Lung (tissue), 12 donors: ENCODE data around the gene TTC3. TPM values are rescaled to one million over a fixed set of nuclear protein-coding genes. Genes with fewer than 3 reads are reported as not detected.
"Not testable (repeated sequence)": the region's sequence is repeated elsewhere in the genome, so short reads cannot be mapped to it uniquely, and the experiment has no call there.

Source experiments
- ATAC-seq: fragments of 200-7000 bp; cut with Tn5 transposase; one replicate; pipeline ENCODE4 v1.9.1; 2020; ENCODE audit warnings: moderate number of reproducible peaks; ENCODE audit not compliant: insufficient read depth, low FRiP score
- DNase-seq, 3 donors: peaks; one replicate each; pipeline ENCODE4 v3.0.0-alpha.2; 2013 to 2017
- H3K27ac ChIP-seq, 2 donors: one replicate each; pipeline ENCODE4 v1.5.1; 2013; ENCODE audit warnings: mild to moderate bottlenecking in 2 of 2, moderate library complexity in 2 of 2, control low read depth in 1 of 2, inconsistent platforms in 1 of 2, low read depth in 1 of 2, low read length in 1 of 2
- H3K27me3 ChIP-seq, 3 donors: one replicate each; pipeline ENCODE4 v1.5.1; 2013; ENCODE audit warnings: low read length in 2 of 3; ENCODE audit not compliant: control insufficient read depth in 3 of 3, insufficient read depth in 3 of 3
- H3K36me3 ChIP-seq, 4 donors: one replicate each; pipeline ENCODE4 v1.5.1; 2013; ENCODE audit warnings: low read length in 4 of 4, mild to moderate bottlenecking in 1 of 4, moderate library complexity in 1 of 4; ENCODE audit not compliant: control insufficient read depth in 4 of 4, insufficient read depth in 4 of 4
- H3K4me1 ChIP-seq, 5 donors: one replicate each; pipeline ENCODE4 v1.5.1; 2013; ENCODE audit warnings: low read length in 5 of 5, mild to moderate bottlenecking in 2 of 5, moderate library complexity in 1 of 5; ENCODE audit not compliant: control insufficient read depth in 5 of 5, insufficient read depth in 5 of 5
- H3K4me3 ChIP-seq: one replicate; pipeline ENCODE4 v1.5.1; 2013; ENCODE audit warnings: mild to moderate bottlenecking, control low read depth, moderate library complexity
- H3K9ac ChIP-seq, 2 donors: one replicate each; pipeline ENCODE4 v1.5.1; 2013; ENCODE audit warnings: low read length in 2 of 2, control low read depth in 1 of 2; ENCODE audit not compliant: insufficient read depth in 1 of 2
- H3K9me3 ChIP-seq, 4 donors: one replicate each; pipeline ENCODE4 v1.5.1; 2013; ENCODE audit warnings: low read length in 3 of 4, mild to moderate bottlenecking in 1 of 4, moderate library complexity in 1 of 4; ENCODE audit not compliant: control insufficient read depth in 4 of 4, insufficient read depth in 3 of 4
- WGBS, 2 donors: extraction: QIAGEN DNeasy Blood & Tissue Kit; methylation state at CpG; one replicate each; pipeline ENCODE4 v1.1.7; 2013; 5-methylcytosine and 5-hydroxymethylcytosine counted together
- polyA plus RNA-seq, 2 donors: library from polyadenylated mRNA; stranded (reverse); fragments of 200-250 nt; gene quantifications; one replicate each; pipeline ENCODE4 v1.2.1, GENCODE V29; 2013
- total RNA-seq, 2 donors: library from RNA; depleted of rRNA in 1 of 2; stranded (reverse); fragments of >200 nt in 1 of 2; gene quantifications; one replicate each; pipeline ENCODE4 v1.2.1, GENCODE V29; 2014 to 2021
- TF ChIP-seq, protein P1 (sequence below): IDR thresholded peaks from 2 replicates; pipeline ENCODE4 v1.5.1; 2012; ENCODE audit warnings: mild to moderate bottlenecking; ENCODE audit errors: control extremely low read depth, extremely low read depth
- donor health status: control.
- donor health status: control.
- donor health status: Bipolar disorder and iron deficiency.
- donor health status: healthy.
- donor health status: DM: yes; HTN: yes; CAD: no.

TTC3 gene
- total and polyA plus RNA-seq, 4 donors, result 19.0 to 310 (median 50.9) TPM

DNA sequence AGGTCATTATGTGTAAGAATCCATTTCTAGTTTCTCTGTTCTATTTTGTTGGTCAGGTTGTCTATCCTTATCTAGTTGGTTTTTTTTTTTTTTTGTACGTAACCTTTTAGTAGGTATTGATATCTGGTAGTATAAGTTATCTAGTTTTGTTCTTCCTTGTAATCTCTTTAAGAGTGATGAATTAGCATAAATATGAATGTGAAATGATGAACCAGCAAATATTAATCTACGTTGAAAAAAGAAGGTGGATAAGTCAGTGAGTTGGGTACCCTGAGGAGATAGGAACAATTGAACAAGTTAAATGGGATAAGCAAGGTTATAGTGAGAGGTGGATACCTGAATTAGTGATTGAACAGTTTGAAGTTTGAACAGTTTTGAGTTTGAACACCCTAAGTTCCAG lies 33.9 kb downstream of the TTC3 start:
- peaks cover 2 to 10% (median 5%) of the 10 kb centered on the region in 4 donors for H3K36me3 ChIP-seq
- TF ChIP-seq, protein P1, sequence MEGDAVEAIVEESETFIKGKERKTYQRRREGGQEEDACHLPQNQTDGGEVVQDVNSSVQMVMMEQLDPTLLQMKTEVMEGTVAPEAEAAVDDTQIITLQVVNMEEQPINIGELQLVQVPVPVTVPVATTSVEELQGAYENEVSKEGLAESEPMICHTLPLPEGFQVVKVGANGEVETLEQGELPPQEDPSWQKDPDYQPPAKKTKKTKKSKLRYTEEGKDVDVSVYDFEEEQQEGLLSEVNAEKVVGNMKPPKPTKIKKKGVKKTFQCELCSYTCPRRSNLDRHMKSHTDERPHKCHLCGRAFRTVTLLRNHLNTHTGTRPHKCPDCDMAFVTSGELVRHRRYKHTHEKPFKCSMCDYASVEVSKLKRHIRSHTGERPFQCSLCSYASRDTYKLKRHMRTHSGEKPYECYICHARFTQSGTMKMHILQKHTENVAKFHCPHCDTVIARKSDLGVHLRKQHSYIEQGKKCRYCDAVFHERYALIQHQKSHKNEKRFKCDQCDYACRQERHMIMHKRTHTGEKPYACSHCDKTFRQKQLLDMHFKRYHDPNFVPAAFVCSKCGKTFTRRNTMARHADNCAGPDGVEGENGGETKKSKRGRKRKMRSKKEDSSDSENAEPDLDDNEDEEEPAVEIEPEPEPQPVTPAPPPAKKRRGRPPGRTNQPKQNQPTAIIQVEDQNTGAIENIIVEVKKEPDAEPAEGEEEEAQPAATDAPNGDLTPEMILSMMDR, result no peak
- H3K9me3 ChIP-seq, result peaks cover 0 to 5% (median 1%) of the 10 kb centered on the region in 4 donors
- H3K9ac ChIP-seq, result no peak overlapping the region
- H3K4me3 ChIP-seq, result no peak overlapping the region
- peaks cover 0 to 1% (median 0%) of the 10 kb centered on the region in 5 donors for H3K4me1 ChIP-seq
- no peak overlapping the region for H3K27ac ChIP-seq
- no peaks in the 10 kb centered on the region for H3K27me3 ChIP-seq
- DNase-seq, result no peak
- 98% methylated on average over 2 of the region's 2 CpGs for WGBS, 2 donors
- ATAC-seq, result no peak

DNA sequence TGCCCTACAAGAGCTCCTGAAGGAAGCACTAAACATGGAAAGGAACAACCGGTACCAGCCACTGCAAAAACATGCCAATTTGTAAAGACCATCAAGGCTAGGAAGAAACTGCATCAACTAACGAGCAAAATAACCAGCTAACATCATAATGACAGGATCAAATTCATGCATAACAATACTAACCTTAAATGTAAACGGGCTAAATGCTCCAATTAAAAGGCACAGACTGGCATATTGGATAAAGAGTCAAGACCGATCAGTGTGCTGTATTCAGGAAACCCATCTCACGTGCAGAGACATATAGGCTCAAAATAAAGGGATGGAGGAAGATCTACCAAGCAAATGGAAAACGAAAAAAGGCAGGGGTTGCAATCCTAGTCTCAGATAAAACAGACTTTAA lies 38.0 kb downstream of the TTC3 start:
- not testable (repeated sequence) for H3K27me3 ChIP-seq, H3K9ac ChIP-seq, ATAC-seq, H3K9me3 ChIP-seq, H3K4me3 ChIP-seq, DNase-seq, H3K27ac ChIP-seq, H3K4me1 ChIP-seq
- WGBS, 2 donors, result 97 to 99% methylated on average over 5 of the region's 6 CpGs
- H3K36me3 ChIP-seq, result peaks cover 2 to 13% (median 5%) of the 10 kb centered on the region in 4 donors

DNA sequence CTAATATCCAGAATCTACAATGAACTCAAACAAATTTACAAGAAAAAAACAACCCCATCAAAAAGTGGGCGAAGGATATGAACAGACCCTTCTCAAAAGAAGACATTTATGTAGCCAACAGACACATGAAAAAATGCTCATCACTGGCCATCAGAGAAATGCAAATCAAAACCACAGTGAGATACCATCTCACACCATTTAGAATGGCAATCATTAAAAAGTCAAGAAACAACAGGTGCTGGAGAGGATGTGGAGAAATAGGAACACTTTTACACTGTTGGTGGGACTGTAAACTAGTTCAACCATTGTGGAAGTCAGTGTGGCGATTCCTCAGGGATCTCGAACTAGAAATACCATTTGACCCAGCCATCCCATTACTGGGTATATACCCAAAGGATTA lies 41.2 kb downstream of the TTC3 start:
- not testable (repeated sequence) for DNase-seq, H3K36me3 ChIP-seq, H3K27ac ChIP-seq, ATAC-seq, H3K4me3 ChIP-seq, H3K9ac ChIP-seq, H3K4me1 ChIP-seq, H3K27me3 ChIP-seq, H3K9me3 ChIP-seq
- 85 to 87% methylated on average over 1 of the region's 3 CpGs for WGBS, 2 donors

DNA sequence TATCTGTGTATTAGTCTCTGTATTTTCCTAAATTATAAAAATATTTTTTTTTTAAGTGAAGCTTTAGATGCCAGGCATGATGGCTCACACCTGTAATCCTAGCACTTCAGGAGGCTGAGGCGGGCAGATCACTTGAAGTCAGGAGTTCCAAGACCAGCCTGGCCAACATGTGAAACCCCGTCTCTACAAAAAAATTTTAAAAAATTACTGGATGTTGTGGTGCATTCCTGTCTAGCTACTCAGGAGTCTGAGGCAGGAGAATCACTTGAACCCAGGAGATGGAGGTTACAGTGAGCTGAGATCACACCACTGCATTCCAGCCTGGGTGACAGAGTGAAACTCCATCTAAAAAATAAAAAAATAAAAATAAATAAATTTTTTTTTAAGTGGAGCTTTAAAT lies 43.4 kb downstream of the TTC3 start:
- not testable (repeated sequence) for H3K4me1 ChIP-seq, DNase-seq, H3K4me3 ChIP-seq, H3K9me3 ChIP-seq, H3K36me3 ChIP-seq, ATAC-seq, H3K27ac ChIP-seq, H3K9ac ChIP-seq, H3K27me3 ChIP-seq
- 78 to 89% methylated on average over 2 of the region's 2 CpGs for WGBS, 2 donors

DNA sequence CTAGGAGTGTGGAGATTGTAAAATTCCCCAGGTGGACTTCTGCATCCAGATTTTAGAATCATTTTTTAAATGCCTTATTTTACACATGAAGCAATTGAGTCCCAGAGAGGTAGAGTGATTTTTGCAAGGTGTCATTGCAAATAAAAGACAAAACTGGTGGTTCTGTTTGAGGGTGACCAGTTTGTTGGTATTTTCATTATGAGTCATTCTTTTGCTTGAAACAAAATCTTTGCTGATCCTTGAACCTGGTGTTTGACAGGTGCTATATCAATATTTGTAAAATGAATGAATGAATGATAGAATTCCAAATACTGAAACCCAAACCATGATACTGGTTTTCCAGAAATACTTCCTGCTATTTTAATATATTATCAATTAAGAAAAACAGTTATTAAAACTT lies 44.1 kb downstream of the TTC3 start:
- TF ChIP-seq, protein P1, result no peak
- DNase-seq (no peak), ATAC-seq (no peak)
- Histone ChIP-seq H3K9ac (no peak overlapping the region), H3K4me3 (no peak overlapping the region), H3K9me3 (no peaks in the 10 kb centered on the region), H3K4me1 (no peaks in the 10 kb centered on the region), H3K27ac (no peak overlapping the region), H3K36me3 (peaks cover 0 to 3% (median 2%) of the 10 kb centered on the region in 4 donors), H3K27me3 (no peaks in the 10 kb centered on the region)
